ENCODE measurements around the gene ASTN2. TPM values are rescaled to one million over a fixed set of nuclear protein-coding genes. Genes with fewer than 3 reads are reported as not detected.

ASTN2 gene
- polyA plus RNA-seq, 1 donor: 4.5 TPM

- DNase-seq (ENCODE audit: low read depth): no peak
Measured at GRCh38 chr9:116673375-116673774, 741.5 kb downstream of the ASTN2 start.

DNA sequence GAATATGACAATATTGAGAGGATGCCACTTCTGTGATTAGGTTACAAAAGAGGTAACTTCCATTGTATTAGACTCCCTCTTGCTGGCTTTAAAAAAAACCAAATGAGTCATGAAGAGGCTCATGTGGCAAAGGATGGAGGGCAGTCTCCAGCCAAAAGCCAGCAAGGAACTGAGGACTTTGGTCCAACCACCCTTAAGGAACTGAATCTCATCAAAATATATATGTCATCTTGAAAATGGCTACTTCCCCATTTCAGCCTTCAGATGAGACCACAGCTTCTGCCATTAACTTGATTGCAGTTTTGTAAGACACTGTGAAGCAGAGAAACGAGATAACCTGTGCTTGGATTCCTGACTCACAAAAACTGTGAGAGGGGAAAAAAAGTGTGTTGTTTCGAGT, 743.3 kb downstream of the ASTN2 start:
- no peak for DNase-seq (ENCODE audit: low read depth)

- DNase-seq (ENCODE audit: low read depth): no peak
Measured at GRCh38 chr9:116668970-116669695, 745.7 kb downstream of the ASTN2 start.

DNA sequence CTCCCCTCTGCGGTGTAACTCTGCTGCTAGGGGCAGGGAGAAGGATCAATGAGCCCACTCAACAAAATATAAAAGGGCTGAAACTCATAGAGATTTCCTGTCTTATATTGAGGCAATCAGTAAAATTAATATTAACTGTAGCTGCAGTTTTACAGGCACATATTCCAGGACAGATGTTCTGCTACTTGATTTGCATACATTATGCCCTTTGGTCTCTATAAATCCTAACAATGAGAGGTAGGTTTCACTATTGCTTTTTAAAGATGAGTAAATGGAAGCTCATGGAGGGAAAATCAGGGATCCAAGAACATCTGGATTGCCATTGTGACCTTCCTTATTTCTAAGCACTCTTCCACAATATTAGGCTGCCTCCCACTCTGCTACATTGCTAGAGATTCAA, 751.3 kb downstream of the ASTN2 start:
- no peak for DNase-seq (ENCODE audit: low read depth)

DNA sequence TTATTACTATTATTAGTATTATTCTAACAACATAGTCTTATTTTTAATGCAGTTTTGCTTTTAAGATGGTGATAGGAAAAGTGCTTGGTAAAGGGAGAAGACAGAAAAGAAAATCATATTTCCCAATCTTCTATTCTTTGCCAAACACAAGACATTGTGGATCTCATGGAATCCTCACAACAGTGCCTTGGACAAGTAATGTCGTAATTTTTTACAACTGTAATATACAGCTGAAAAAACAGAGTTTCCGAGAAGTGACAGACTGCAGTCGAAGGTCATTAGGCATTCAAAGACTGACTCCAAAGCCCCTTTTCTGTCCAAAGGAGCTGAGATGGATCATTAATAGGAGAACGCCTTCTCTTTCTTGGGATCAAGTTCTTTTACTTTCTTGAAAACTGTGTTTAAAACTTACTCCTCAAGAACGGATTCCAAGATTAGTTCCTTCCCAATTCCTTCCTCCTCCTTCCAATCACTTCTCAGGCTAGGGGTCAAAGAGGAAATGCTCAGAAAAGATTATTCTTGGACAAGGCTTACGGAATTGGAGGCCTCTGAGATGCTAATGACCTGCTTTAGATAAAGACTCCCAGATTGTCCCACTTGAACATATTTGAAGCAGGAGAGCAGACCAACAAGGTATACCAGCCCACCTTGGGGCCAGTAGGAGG, 752.1 kb downstream of the ASTN2 start:
- DNase-seq (ENCODE audit: low read depth): no peak

- DNase-seq (ENCODE audit: low read depth): no peak
Measured at GRCh38 chr9:116661037-116661954, 753.6 kb downstream of the ASTN2 start.

DNA sequence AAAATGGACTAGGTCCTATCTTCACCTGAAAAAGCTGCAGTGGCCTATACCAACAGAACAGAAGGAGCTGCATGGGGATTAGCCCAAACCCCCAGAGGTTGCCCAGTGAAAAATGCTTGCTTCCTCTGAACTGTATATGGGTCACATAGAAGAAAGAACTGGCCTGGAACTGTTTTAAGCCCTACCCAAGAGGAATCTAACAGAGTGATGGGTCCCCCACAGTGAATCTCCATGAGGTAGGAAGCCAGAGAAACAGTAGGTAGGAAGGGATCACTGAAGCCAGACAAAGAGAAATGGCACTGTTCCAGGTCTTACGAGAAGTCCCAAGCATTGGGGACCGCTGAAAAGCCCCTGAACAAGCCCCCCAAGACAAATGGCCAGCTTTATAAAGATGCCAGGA, 756.6 kb downstream of the ASTN2 start:
- DNase-seq (ENCODE audit: low read depth): no peak

DNA sequence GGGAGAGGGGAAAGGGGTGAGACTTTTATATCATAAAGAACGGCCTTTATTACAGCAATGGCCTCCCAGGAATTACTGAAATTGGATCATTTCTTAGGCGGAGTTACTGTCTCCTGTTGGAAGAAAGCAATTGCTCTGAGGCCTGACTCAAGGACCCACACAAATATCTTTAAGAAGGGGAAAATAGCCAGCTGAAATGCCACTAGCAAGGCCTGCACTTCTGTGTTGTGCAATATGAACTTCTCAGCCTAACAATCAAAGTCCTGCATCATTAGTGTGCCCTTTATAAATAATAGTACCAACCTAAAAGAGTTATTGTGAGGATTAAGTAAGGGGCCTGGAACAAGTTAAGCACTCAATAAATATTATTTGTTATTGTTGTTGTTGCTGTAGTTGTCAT, 757.9 kb downstream of the ASTN2 start:
- no peak for DNase-seq (ENCODE audit: low read depth)

DNA sequence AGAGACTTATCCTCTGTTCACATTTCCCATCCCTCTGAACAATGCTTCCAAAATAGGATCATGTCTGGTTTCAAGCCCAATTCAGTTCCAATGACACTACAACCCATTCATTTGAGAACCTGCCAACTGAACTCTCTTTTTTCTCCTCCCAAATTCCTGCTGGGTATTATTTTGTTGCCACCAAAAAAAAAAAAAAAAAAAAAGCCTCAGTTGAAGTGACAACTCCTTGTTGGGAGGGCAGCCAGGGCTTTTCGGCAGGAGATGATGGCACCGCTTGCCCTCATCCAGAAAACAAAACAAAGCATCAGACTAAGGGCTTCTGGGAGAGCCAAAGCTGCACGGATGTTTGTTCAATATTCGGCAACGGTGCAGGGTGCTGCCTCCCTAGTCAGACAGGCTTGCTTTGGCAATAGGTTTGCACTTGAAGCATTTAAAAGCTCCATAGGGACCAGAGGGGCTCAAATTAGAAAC, 758.3 kb downstream of the ASTN2 start:
- DNase-seq (ENCODE audit: low read depth): no peak

GRCh38 chr9:116654059-116654355, 760.9 kb downstream of the ASTN2 start:
- DNase-seq (ENCODE audit: low read depth): no peak

- DNase-seq (ENCODE audit: low read depth): no peak
Measured at GRCh38 chr9:116653348-116654058, 761.4 kb downstream of the ASTN2 start.

DNA sequence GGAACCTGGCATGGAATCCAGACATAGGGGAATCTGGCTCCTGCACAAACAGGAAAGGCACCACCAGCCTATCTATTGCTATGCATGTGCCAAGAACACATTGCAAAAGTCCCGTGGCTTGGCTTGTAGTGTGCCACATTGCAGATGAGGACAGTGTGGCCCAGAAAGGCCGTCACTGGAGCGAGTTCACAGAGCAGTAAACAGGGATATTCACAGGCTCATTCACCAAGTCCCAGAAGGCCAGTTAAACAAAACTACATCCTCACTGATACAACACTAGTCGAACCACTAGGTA, 767.4 kb downstream of the ASTN2 start:
- DNase-seq (ENCODE audit: low read depth): no peak

DNA sequence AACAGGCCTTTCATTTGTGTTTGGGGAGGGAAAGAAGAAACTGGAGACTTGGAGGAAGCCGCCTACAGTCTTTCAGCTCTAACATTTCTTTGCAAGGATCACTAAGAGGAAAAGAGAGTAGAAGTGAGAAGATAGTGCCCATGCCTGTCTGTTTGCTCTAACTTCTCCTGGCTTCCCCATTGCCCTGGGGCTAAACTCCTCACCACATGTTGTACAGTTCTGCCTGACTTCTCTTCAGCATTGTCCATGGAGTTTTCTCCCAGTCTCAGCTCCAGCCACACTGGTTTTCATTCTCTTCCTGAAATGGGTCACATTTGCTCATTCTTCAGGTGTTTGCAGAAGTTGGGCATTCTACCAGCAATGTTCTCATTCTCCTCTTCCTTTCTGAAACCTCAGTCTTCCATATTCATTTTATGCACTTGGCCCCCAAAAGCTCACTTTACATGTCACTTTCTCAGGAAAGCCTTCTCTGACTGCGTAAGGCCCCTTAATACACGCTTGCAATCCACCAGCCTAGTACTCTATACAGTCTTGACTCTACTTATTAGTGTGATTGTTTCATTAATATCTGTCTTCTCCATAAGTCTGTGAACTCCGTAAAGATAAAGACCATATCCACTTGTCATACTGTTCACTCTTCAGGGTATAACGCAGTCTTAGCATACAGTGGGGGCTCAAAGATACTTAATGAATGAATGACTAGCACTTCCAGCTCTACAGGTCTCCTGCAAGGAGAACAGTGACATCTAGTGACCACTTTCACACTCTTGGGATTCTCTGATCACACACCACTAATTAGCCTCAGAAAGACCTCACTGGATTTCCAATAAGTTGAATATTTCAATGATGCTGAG, 768.0 kb downstream of the ASTN2 start:
- no peak for DNase-seq (ENCODE audit: low read depth)

- no peak for DNase-seq (ENCODE audit: low read depth)
Measured at GRCh38 chr9:116644091-116644688, 770.7 kb downstream of the ASTN2 start.

GRCh38 chr9:116643691-116644090, 771.2 kb downstream of the ASTN2 start:
- no peak for DNase-seq (ENCODE audit: low read depth)

GRCh38 chr9:116641292-116642059, 773.4 kb downstream of the ASTN2 start:
- no peak for DNase-seq (ENCODE audit: low read depth)

GRCh38 chr9:116639251-116639741, 775.6 kb downstream of the ASTN2 start:
- no peak for DNase-seq (ENCODE audit: low read depth)

GRCh38 chr9:116635908-116636307, 778.9 kb downstream of the ASTN2 start:
- DNase-seq (ENCODE audit: low read depth): no peak

DNA sequence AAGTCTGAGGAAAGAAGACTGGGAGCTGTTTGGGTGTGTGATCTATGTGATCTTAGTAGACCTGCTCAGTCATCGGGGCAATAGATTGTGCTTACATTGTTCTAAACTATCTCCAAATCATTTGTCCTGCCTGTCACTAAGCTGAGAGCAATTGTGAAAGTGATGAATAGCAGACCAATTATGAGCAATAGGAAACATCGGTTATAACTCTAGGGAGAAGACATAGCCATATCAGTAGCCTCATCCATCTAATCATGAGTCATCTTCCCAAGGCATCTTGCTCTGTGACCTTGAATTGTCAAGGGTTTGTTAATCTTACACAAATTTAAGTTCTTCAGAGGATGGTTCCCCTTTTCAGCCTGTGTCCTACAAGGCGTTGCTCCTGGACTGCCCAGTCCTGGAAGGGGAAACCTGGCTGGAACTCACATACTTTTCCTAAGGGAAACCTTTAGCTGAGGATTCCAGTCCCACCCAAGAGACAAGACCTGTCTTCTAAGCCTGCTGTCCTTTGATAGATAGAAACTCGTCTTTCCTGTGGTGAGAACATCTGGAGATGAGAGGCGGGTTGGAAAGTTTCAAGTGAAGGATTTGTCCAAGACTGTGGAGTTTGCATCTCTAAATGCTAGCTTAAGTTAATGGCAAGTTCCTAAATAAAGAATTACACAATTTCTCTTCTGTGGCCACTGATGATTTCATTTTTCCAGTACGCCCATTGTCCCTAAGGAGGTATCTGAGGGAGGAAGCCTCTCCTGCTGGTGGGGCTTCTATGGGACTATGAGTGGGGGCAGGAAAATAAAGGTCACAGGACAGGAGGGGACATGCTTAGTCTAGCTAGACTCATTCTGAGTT, 781.6 kb downstream of the ASTN2 start:
- no peak for DNase-seq (ENCODE audit: low read depth)

Measured in forelimb muscle (tissue), 1 donor.